Adrenal gland (tissue), 5 donors: ENCODE results near the gene RAP1GAP2.

Source experiments
- POLR2A ChIP-seq, 2 donors: fragments of 450-650 bp; IDR thresholded peaks; one replicate each; pipeline ENCODE4 v1.6.1; 2017; ENCODE audit warnings: antibody characterized with exemption in 2 of 2, mild to moderate bottlenecking in 2 of 2, moderate library complexity in 1 of 2
- TF ChIP-seq, protein P1 (sequence below), 6 experiments: fragments of 450-650 bp in 4 of 6; fragments of 200-600 bp in 2 of 6; sonication (generic) in 1 of 6; IDR thresholded peaks; 1 replicate in 5 of 6; 2 replicates in 1 of 6; pipeline versions ENCODE4 v1.5.1 to v1.8.0; 2016 to 2021; ENCODE audit warnings: antibody characterized with exemption in 6 of 6, mild to moderate bottlenecking in 2 of 6, moderate library complexity in 1 of 6
- donor health status: DM: no; HTN: no; CAD: no.

DNA sequence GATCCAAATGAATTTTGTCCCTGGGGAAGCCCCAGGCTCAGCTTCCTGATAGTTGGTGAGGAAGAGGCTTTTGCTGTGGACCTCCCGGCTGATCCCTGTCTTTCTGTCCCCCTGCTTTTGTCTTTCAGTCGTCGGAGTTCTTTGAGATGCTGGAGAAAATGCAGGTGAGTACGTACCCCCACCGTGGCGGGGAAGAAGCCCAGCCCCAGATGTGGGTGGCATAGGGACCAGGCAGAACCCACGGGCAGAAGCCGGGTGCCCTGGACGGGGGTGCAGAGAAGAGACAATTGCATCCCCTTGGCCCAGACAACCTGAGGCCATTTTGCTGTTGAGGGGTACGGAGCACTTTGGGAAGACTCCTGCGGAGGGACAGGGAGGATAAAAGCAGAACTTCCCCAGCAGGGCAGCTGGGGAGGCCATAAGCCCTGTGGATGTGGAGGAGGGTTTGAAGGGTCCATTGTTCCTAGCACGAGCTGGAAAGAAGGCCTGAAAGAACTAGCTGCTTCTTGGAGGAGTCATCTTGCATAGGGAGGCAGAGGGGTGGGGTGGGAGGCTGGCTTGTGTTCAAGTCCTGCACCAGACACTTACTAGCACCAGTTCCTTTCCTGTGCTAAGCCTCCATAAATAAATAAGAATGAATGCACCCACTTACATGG is 161.5 kb downstream of the RAP1GAP2 start:
- TF ChIP-seq, protein P1, sequence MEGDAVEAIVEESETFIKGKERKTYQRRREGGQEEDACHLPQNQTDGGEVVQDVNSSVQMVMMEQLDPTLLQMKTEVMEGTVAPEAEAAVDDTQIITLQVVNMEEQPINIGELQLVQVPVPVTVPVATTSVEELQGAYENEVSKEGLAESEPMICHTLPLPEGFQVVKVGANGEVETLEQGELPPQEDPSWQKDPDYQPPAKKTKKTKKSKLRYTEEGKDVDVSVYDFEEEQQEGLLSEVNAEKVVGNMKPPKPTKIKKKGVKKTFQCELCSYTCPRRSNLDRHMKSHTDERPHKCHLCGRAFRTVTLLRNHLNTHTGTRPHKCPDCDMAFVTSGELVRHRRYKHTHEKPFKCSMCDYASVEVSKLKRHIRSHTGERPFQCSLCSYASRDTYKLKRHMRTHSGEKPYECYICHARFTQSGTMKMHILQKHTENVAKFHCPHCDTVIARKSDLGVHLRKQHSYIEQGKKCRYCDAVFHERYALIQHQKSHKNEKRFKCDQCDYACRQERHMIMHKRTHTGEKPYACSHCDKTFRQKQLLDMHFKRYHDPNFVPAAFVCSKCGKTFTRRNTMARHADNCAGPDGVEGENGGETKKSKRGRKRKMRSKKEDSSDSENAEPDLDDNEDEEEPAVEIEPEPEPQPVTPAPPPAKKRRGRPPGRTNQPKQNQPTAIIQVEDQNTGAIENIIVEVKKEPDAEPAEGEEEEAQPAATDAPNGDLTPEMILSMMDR (IDR thresholded peaks at IDR 0.05) = no peak
- no peak for TF ChIP-seq POLR2A (IDR thresholded peaks at IDR 0.05)
